HG02884 (cell line): ENCODE results near the gene DHDH.

Experiments used
- ATAC-seq: cut with Tn5 transposase; IDR thresholded peaks from one replicate; pipeline ENCODE4 v1.9.1; 2021; ENCODE audit warnings: mild to moderate bottlenecking, moderate library complexity; ENCODE audit not compliant: unreplicated experiment

DHDH gene

GRCh38 chr19:48946463-48947257, 13.2 kb downstream of the DHDH start:
- no peak for ATAC-seq

- ATAC-seq: no peak
Observed at GRCh38 chr19:48947258-48947542, 13.7 kb downstream of the DHDH start.

GRCh38 chr19:48950159-48950558, 16.7 kb downstream of the DHDH start:
- ATAC-seq: no peak

DNA sequence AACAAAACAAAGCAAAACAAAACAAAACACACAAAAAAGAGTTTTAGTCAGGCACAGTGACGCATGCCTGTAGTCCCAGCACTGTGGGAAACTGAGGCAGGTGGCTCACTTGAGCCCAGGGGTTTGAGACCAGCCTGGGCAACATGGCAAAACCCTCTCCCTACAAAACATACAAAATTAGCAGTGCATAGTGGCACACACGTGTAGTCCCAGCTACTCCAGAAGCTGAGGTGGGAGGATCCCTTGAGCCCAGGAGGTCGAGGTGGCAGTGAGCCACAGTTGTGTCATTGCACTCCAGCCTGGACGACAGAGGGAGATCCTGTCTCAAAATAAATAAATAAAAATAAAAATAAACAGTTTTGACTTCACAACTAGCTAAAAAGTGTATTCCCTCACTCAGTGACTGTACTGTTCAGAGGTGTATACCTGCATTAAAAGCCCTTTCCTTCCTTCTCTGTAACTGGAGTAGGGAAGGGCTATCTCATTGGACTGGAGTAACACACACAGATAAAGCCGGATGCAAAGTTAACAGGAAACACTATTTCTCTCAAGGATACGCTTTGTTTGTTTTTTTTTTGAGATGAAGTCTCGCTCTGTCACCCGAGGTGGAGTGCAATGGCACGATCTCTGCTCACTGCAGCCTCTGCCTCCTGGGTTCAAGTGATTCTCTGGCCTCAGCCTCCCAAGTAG, 17.5 kb downstream of the DHDH start:
- ATAC-seq: no peak

- no peak for ATAC-seq
Observed at GRCh38 chr19:48953141-48953540, 19.6 kb downstream of the DHDH start.

- no peak for ATAC-seq
Observed at GRCh38 chr19:48953990-48954594, 20.6 kb downstream of the DHDH start.

DNA sequence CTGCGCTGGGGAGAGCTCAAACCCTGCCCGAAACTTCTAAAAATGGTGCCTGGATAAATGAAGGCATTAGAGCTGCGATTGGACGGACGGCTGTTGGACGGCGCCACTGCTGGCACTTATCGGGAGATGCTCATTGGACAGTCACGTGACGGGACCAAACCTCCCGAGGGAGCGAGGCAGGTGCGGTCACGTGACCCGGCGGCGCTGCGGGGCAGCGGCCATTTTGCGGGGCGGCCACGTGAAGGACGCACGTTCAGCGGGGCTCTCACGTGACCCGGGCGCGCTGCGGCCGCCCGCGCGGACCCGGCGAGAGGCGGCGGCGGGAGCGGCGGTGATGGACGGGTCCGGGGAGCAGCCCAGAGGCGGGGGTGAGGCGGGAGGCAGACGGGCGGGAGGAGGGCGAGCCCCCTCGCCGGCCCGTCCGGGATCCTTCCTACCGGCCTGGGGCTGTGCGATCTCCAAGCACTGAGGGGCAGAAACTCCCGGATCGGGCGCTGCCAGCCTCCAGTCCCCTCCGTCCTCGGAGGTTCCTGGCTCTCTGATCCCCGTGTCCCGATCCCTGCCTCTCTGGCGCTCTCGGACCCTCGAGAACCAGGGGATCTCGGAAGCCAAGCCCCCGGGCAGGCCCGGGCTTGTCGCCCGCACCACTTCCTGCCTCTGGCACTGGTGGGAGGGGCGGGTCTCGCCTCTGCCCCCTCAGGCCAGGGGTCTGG, 21.3 kb downstream of the DHDH start, which contains the start of gene BAX:
Gene BAX, plus strand, starts transcription at position 281 of the 713 bp plus-strand sequence. Its CDS starts 54 bp downstream, at position 335.
- peak; percentile 84 for ATAC-seq

GRCh38 chr19:48955308-48955958, 21.9 kb downstream of the DHDH start:
- ATAC-seq: no peak

DNA sequence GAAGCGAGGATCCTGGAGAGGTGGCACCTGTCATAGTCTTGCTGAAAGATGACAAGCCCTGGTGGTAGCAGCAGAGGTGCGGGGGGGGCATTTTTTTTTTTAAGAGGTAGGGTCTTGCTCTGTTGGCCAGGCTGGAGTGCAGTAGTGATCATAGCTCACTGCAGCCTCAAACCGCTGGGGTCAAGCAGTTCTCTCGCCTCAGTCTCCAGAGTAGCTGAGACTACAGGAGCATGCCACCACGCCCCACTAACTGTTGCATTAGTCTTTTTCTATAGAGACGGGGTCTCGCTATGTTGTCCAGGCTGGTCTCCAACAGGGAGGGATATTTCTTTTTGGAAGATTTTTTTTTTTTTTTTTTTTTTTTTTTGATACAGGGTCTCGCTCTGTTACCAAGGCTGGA, 24.5 kb downstream of the DHDH start:
- no peak for ATAC-seq

DNA sequence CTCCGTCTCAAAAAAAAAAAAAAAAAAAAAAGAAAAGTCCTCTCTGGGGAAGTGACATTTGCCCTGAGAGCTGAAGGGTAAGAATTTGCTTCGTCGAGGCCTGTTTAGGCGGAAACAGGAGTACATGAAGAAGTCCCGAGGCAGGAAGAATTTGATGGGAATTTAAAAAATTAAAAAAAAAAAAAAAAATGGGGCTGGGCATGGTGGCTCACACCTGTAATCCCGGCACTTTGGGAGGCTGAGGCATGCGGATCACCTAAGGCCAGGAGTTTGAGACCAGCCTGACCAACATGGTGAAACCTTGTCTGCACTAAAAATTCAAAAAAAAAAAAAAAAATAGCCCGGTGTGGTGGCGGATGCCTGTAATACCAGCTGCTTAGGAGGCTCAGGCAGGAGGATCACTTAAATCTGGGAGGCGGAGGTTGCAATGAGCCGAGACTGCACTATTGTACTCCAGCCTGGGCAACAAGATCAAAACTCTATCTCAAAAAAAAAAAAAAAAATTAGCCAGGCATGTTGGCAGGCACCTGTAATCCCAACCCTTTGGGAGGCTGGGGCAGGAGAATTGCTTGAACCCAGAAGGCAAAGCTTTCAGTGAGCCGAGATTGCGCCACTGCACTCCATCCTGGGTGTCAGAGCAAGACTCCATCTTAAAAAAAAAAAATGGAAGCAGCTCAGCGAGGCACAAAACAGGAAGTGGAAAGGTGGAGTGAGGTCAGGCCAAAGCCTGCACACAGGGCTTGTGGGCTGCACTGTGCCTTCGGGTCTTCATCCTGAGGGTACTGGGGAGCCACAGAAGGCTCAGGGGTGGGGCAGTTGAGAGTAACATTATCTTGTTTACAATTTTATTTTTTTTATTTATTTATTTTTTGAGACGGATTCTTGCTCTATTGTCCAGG, 26.1 kb downstream of the DHDH start:
- no peak for ATAC-seq

- no peak for ATAC-seq
Observed at GRCh38 chr19:48961051-48961649, 27.7 kb downstream of the DHDH start.

DNA sequence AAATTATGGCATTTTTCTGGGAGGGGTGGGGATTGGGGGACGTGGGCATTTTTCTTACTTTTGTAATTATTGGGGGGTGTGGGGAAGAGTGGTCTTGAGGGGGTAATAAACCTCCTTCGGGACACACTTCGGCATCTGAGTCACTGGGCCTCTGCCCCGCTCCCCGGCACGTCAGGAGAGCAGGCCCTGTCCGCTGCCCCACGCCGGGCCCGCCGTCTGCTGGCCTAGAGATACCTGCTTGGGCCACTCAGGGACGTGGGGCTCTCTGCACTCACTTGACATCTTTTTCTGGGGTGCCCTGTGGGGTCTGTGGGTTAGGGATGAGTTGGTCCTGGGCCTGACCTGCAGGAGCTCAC, 28.2 kb downstream of the DHDH start:
- no peak for ATAC-seq

DNA sequence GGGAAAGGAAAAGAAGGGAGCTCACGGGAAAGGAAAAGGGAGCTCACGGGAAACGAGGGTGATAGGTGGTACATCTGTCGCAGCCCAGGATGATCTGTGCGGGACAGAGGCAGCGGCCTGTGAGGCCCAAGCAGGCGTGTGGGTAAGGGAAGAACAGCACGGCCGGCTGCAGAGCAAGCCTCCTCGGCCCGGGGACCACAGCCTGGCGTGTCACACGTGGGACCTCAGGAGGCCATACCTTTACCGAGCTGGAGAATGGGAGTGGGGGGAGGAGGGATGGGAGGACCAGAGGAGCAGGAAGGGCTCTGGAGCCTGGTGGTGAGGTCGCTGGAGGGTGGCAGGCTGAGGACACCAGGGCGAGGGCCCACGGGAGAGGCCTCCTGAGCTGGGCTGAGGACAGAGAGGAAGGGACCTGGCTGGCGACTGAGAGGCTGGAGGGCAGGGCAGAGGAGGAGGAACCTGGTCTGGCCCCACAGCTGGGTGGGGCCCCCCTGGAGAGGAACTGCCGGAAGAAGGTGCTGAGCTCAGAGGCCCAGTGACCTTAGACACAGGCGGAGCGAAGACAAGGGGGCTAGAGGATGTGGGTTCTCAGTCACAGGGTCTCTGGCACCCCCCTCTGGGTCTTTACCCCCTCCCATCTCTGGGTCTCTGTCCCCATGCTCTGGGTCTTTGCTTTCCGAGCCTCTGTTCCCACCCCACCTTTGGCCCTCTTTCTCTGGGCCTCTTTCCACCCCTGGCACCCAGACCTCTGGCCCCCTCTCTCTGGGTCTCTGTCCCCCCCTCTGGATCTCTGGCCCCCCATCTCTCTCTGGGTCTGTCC, 28.7 kb downstream of the DHDH start:
- peak; percentile 31 for ATAC-seq

DNA sequence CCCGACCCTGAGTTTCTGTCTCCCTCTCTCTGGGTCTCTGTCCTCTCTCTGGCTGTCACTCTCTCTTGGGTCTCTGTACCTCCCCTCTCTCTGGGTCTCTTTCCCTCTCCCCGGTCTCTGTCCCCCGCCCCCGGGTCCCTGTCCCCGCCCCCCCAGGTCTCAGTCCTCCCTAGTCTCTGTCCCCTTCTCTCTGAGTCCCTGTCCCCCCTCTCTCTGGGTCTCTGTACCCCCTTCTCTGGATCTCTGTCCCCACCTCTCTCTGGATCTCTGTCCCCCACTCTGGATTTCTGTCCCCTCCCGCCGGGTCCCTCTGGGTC, 29.3 kb downstream of the DHDH start:
- no peak for ATAC-seq

DNA sequence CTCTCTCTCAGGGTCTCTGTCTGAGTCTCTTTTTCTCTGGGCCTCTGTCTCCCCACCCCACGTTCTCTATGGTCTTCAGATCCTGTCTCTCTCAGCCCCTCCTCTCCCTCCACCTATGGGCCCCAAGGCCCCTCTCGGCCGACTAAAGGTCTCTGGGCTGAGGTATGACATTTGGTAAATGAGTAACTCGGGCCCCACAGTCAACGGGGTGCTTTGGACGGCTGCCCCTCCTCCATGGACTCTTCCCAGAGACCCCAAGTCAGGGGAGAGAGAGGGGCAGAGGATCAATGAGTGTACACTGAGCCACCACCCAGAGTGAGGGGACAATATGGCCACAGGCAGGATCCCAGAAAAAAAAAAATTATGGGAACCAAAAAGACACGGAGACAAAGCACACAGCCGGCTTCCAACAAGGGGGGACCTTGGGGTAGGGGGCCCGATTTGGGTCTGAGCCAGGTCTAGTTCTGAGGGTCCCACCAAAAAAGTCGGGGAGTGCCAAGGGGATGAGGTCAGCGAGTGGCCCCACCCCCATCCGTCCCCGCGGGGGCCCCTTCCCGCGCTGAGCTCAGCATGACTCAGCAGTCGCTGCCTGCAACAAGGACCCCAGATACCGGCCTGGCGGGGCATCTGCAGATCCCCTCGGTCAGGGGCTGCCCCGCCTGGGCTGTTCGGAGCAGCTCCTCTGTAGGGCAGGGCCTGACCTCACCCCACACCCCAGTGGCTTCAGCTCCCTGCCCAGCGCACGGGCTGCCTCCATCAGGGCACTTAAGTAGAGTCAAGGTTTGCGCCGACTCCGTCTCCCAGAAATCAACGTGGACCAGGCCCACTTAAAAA, 30.1 kb downstream of the DHDH start:
- ATAC-seq: no peak

DNA sequence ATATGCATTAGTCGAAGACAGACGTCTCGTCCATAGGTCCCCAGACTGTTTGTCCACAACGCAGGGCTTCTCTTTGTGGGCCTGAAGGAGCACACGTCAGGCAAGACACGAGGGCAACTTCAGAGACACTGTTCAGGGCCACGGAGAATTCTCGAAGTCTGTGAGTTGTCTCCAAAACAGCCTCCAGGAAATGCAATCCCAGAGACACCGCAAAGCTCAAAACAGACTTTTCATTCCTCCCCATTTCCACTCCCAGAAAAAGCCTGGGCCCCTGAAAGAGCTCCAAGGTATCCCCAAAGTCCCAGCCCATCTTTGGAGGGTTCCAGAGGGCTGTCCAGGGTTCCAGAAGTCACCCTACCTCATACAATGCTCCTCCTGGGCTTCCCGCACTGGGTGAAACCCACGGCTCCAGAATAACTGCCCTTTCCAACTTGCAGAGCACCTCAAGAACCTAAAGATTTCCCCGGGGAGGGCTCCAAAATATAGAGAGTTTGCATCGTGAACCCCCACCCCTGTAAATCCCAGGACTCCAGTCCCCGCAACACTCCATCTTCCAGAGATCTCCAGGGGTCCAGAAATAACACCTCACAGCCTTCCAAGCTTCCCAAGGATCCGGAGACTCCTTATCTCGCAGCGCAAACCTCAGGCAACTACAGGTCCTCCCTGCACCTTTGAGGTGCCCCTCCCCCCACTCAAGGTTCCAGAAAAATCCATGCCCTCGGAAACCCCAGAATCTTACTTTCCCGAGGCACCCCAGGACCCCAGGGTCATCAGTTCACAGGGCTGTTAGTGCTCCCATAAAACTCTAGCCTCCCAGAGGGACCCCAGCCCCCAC, 30.9 kb downstream of the DHDH start:
- no peak for ATAC-seq
